CD4-positive, alpha-beta T cell treated with Interleukin-15 for 4 hours (primary cell): ENCODE data around the gene PPP4R3A.
"Not testable (repeated sequence)": the region's sequence is repeated elsewhere in the genome, so short reads cannot be mapped to it uniquely, and the experiment has no call there.

Experiments
- DNase-seq: peaks from one replicate; pipeline ENCODE4 v3.0.0-alpha.2; 2020; ENCODE audit warnings: low spot score

Gene PPP4R3A

GRCh38 chr14:91510171-91511042 is at the start of gene PPP4R3A:
TSS of gene PPP4R3A (minus strand) at chr14:91510310. CDS start at chr14:91509647, 663 bp downstream.
- DNase-seq: peak; percentile 89

GRCh38 chr14:91555531-91555930 is 45.4 kb upstream of the PPP4R3A start:
- no peak for DNase-seq

GRCh38 chr14:91554535-91555332 is 44.6 kb upstream of the PPP4R3A start:
- DNase-seq: no peak

- DNase-seq: no peak
These were observed 38.0 kb upstream of the PPP4R3A start for GRCh38 chr14:91548108-91548507.

- no peak for DNase-seq
These were observed 36.0 kb upstream of the PPP4R3A start for GRCh38 chr14:91545946-91546716.

- DNase-seq: no peak
These were observed 35.1 kb upstream of the PPP4R3A start for GRCh38 chr14:91545204-91545603.

GRCh38 chr14:91536327-91536726 is 26.2 kb upstream of the PPP4R3A start:
- DNase-seq: no peak

- not testable (repeated sequence) for DNase-seq
These were observed 23.9 kb upstream of the PPP4R3A start for GRCh38 chr14:91534059-91534458.

GRCh38 chr14:91533623-91534022 is 23.5 kb upstream of the PPP4R3A start:
- no peak for DNase-seq

GRCh38 chr14:91523972-91524371 is 13.9 kb upstream of the PPP4R3A start:
- DNase-seq: no peak

GRCh38 chr14:91521061-91521640 is 11.0 kb upstream of the PPP4R3A start:
- DNase-seq: no peak

GRCh38 chr14:91520138-91520537 is 10.0 kb upstream of the PPP4R3A start:
- DNase-seq: no peak

- no peak for DNase-seq
These were observed 9.3 kb upstream of the PPP4R3A start for GRCh38 chr14:91519239-91520036.

GRCh38 chr14:91516663-91517388 is 6.7 kb upstream of the PPP4R3A start:
- DNase-seq: no peak

- no peak for DNase-seq
These were observed 5.9 kb upstream of the PPP4R3A start for GRCh38 chr14:91515979-91516378.

GRCh38 chr14:91511043-91511383 is 903 bp upstream of the PPP4R3A start:
- no peak for DNase-seq

- DNase-seq: no peak
These were observed 286 bp downstream of the PPP4R3A start for GRCh38 chr14:91509878-91510170.

- DNase-seq: peak; percentile 19
These were observed 830 bp downstream of the PPP4R3A start for GRCh38 chr14:91509083-91509877.

GRCh38 chr14:91508105-91508504 is 2.0 kb downstream of the PPP4R3A start:
- DNase-seq: no peak

- DNase-seq: no peak
These were observed 3.9 kb downstream of the PPP4R3A start for GRCh38 chr14:91506226-91506625.
